Neuron (in vitro differentiated cells): ENCODE results near the gene ARHGAP10.
"Not testable (repeated sequence)": the region's sequence is repeated elsewhere in the genome, so short reads cannot be mapped to it uniquely, and the experiment has no call there.

ENCODE experiments used
- H2AFZ ChIP-seq: one replicate; pipeline ENCODE4 v1.6.1; 2013; ENCODE audit warnings: low read depth, mild to moderate bottlenecking, inconsistent platforms, low read length, moderate library complexity
- H3K27me3 ChIP-seq: one replicate; pipeline ENCODE4 v1.6.1; 2013; ENCODE audit warnings: low read length; ENCODE audit not compliant: insufficient read depth
- H3K36me3 ChIP-seq: one replicate; pipeline ENCODE4 v1.6.1; 2013; ENCODE audit warnings: low read length; ENCODE audit not compliant: insufficient read depth
- H3K4me1 ChIP-seq: one replicate; pipeline ENCODE4 v1.6.1; 2013; ENCODE audit warnings: low read length; ENCODE audit not compliant: insufficient read depth
- H3K4me3 ChIP-seq: 2 replicates; pipeline ENCODE4 v1.5.1; 2013; ENCODE audit warnings: mild to moderate bottlenecking, low read length, moderate library complexity
- H3K9me3 ChIP-seq: one replicate; pipeline ENCODE4 v1.6.1; 2013; ENCODE audit warnings: low read length

The ARHGAP10 gene

GRCh38 chr4:147866532-147867271 lies 134.8 kb downstream of the ARHGAP10 start:
- Histone ChIP-seq H2AFZ (peak overlapping the region; percentile 26), H3K4me3 (no peak overlapping the region), H3K9me3 (no peaks in the 10 kb centered on the region), H3K27me3 (no peaks in the 10 kb centered on the region), H3K4me1 (no peaks in the 10 kb centered on the region), H3K36me3 (no peaks in the 10 kb centered on the region)

- H3K4me1 ChIP-seq = no peaks in the 10 kb centered on the region
- no peak overlapping the region for H2AFZ ChIP-seq
- H3K9me3 ChIP-seq = no peaks in the 10 kb centered on the region
- H3K36me3 ChIP-seq = no peaks in the 10 kb centered on the region
- no peak overlapping the region for H3K4me3 ChIP-seq
- no peaks in the 10 kb centered on the region for H3K27me3 ChIP-seq
Observed at GRCh38 chr4:147874109-147874508, 142.2 kb downstream of the ARHGAP10 start.

DNA sequence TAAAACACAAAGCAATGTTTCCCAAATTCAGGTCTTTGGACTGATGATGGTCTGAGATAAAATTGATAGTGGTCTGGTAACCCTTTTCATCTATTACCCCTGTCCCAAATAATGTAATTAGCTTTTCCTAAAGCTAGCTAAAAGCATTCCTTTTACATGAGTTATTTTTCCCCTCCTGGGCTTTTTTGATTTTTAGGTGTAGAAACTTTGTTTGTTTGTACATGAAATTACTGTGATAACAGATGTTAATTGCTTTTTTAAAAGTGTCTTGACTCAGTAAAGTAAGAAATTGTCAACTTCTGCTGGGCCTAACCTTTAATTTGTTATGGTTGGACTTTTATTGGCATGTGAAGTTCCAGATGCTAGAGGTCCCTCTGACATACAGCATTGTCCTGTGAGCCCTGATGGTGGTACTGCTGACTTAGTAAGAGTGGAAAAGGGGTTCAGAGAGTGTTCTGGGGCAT lies 145.5 kb downstream of the ARHGAP10 start:
- no peaks in the 10 kb centered on the region for H3K9me3 ChIP-seq
- H3K4me1 ChIP-seq = no peaks in the 10 kb centered on the region
- H2AFZ ChIP-seq = no peak overlapping the region
- H3K36me3 ChIP-seq = no peaks in the 10 kb centered on the region
- no peaks in the 10 kb centered on the region for H3K27me3 ChIP-seq
- no peak overlapping the region for H3K4me3 ChIP-seq

GRCh38 chr4:147879676-147880075 lies 147.8 kb downstream of the ARHGAP10 start:
- no peaks in the 10 kb centered on the region for H3K9me3 ChIP-seq
- no peak overlapping the region for H3K4me3 ChIP-seq
- H3K4me1 ChIP-seq = no peaks in the 10 kb centered on the region
- H3K27me3 ChIP-seq = no peaks in the 10 kb centered on the region
- no peaks in the 10 kb centered on the region for H3K36me3 ChIP-seq
- H2AFZ ChIP-seq = no peak overlapping the region

GRCh38 chr4:147880511-147880910 lies 148.6 kb downstream of the ARHGAP10 start:
- Histone ChIP-seq H3K9me3 (no peaks in the 10 kb centered on the region), H3K27me3 (no peaks in the 10 kb centered on the region), H2AFZ (no peak overlapping the region), H3K4me1 (no peaks in the 10 kb centered on the region), H3K4me3 (no peak overlapping the region), H3K36me3 (no peaks in the 10 kb centered on the region)

DNA sequence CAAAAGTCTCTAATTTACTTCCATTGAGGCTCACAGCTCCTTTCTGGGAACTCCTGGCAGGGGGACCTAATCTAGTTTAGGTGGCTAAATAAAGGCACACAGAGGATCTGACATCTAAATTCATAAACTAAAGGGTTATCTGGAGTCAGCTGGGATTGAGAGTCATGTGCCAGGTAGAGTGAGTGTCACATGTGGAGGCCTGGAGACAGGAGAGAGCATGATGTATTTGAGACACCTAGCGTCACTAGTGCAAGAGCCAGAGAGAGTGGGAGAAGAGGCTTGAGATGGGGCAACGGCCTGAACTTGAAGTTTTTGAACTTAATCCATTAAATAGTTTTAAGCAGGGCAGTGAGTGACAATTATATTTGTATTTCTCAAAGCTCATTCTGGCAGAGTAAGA lies 152.6 kb downstream of the ARHGAP10 start:
- Histone ChIP-seq H3K36me3 (no peaks in the 10 kb centered on the region), H3K4me3 (no peak overlapping the region), H3K27me3 (no peaks in the 10 kb centered on the region), H3K9me3 (no peaks in the 10 kb centered on the region), H2AFZ (no peak overlapping the region), H3K4me1 (no peaks in the 10 kb centered on the region)

DNA sequence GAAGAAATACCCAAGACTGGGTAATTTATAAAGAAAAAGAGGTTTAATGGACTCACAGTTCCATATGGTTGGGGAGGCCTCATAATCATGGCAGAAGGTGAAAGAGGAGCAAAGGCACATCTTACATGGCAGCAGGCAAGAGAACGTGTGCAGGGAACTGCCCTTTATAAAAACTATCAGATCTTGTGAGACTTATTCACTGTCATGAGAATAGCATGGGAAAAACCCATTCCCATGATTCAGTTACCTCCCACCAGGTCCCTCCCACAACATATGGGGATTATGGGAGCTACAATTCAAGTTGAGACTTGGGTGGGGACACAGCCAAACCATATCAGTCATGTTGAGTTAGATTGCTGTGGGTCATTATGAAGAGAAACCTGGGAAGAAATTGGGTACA lies 153.3 kb downstream of the ARHGAP10 start:
- not testable (repeated sequence) for H3K4me3 ChIP-seq, H2AFZ ChIP-seq, H3K4me1 ChIP-seq, H3K36me3 ChIP-seq, H3K27me3 ChIP-seq, H3K9me3 ChIP-seq

DNA sequence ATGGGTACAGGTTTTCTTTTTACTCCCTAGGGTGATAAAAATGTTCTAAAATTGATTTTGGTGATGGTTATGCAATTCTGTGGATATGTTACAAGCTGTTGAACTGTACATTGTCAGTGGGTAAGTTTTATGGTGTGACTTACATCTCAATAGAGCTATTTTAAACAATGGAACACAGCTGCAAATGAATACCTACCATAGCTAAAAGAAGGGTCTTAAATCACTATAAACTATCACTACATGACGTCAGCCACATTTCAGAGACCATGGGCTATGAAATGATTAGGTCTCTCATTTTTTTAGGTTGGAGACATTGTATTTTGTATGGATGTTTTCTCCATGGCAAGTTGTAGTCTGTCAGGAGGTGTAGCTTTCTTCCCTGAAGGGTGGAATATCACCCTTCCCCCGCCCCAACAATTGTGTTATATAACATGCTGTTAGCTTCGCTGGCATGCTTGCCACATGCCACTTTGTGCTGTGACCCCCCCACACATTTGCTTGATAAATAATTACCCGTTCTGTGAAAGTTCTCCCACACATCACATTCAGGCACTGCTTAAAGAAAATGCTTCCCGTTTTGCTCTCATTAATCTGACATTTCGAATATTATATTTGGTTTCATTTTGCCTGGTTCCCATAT lies 159.7 kb downstream of the ARHGAP10 start:
- H3K36me3 ChIP-seq = no peaks in the 10 kb centered on the region
- no peak overlapping the region for H2AFZ ChIP-seq
- no peaks in the 10 kb centered on the region for H3K4me1 ChIP-seq
- H3K9me3 ChIP-seq = no peaks in the 10 kb centered on the region
- H3K4me3 ChIP-seq = no peak overlapping the region
- no peaks in the 10 kb centered on the region for H3K27me3 ChIP-seq

GRCh38 chr4:147899512-147899911 lies 167.6 kb downstream of the ARHGAP10 start:
- H3K4me3 ChIP-seq = no peak overlapping the region
- H3K4me1 ChIP-seq = no peaks in the 10 kb centered on the region
- no peaks in the 10 kb centered on the region for H3K9me3 ChIP-seq
- H3K27me3 ChIP-seq = no peaks in the 10 kb centered on the region
- H2AFZ ChIP-seq = no peak overlapping the region
- H3K36me3 ChIP-seq = no peaks in the 10 kb centered on the region

DNA sequence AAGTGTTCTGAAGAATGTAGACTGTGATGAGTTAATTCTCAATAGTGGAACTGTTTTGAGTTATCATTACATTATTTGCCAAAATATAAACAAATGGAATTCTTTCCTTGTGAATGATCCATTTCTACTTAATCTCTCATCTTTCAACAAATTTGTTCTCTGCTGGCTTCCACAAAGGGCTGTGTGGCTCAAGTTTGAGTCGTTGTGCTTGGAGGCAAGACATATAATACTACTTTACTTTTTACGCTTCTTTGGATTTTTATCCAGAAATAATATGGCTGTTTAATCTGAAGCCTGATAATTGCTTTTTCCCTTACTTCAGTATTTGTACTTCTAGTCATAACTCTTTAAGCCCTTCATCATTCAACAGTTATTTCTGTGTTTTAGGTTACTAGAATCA lies 169.5 kb downstream of the ARHGAP10 start:
- no peak overlapping the region for H2AFZ ChIP-seq
- H3K4me3 ChIP-seq = no peak overlapping the region
- H3K4me1 ChIP-seq = no peaks in the 10 kb centered on the region
- H3K9me3 ChIP-seq = no peaks in the 10 kb centered on the region
- no peaks in the 10 kb centered on the region for H3K27me3 ChIP-seq
- H3K36me3 ChIP-seq = no peaks in the 10 kb centered on the region

GRCh38 chr4:147901916-147902315 lies 170.0 kb downstream of the ARHGAP10 start:
- Histone ChIP-seq H2AFZ (no peak overlapping the region), H3K4me3 (no peak overlapping the region), H3K9me3 (no peaks in the 10 kb centered on the region), H3K4me1 (no peaks in the 10 kb centered on the region), H3K36me3 (no peaks in the 10 kb centered on the region), H3K27me3 (no peaks in the 10 kb centered on the region)

DNA sequence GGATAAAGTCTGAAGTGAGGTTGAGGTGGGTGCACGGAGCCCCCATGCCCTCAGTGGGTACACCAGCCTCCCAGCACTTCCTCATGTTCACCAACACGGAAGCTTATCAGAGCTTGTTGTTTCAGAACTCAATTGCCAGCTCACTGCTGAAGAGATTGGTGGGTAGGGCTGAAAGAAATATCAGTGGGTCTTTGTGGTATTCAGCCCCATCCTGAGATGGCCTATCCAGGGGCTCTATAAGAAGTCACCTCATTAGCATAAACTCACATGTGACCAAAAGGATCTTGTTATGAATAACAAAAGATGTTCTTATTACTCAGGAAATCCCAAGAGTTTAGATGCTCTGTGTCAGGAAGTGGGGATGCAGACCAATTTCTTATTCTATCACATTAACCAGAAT lies 177.3 kb downstream of the ARHGAP10 start:
- no peaks in the 10 kb centered on the region for H3K36me3 ChIP-seq
- no peaks in the 10 kb centered on the region for H3K27me3 ChIP-seq
- no peaks in the 10 kb centered on the region for H3K4me1 ChIP-seq
- no peak overlapping the region for H2AFZ ChIP-seq
- no peaks in the 10 kb centered on the region for H3K9me3 ChIP-seq
- no peak overlapping the region for H3K4me3 ChIP-seq

DNA sequence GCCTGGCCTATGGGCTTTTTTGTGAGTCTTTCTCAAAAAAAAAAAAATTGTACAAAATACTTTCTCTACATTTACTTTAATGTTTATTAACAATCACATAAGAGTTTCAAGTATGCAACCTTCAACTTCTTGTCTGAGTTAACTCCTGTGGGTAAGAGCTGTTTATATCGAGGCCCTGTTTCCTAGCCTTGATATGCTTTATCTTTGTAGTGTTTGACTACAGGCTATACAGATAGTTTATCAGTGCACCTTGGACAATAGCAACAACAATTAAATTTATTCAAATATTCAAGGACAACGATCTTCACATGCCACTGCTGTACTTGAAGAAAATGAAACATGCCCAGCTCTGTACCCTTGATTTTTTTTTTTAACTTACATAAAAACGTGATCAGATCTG lies 178.4 kb downstream of the ARHGAP10 start:
- H3K36me3 ChIP-seq = no peaks in the 10 kb centered on the region
- no peaks in the 10 kb centered on the region for H3K4me1 ChIP-seq
- H3K27me3 ChIP-seq = no peaks in the 10 kb centered on the region
- no peak overlapping the region for H3K4me3 ChIP-seq
- no peak overlapping the region for H2AFZ ChIP-seq
- no peaks in the 10 kb centered on the region for H3K9me3 ChIP-seq

- H3K36me3 ChIP-seq, H3K9me3 ChIP-seq, H3K27me3 ChIP-seq, H3K4me3 ChIP-seq, H2AFZ ChIP-seq, H3K4me1 ChIP-seq: not testable (repeated sequence)
Observed at GRCh38 chr4:147912106-147912505, 180.2 kb downstream of the ARHGAP10 start.
